Stimulated activated CD4-positive, alpha-beta T cell treated with anti-CD3 and anti-CD28 coated beads, TNF-alpha, amount 100 ng/mL, for 1 hour (primary cell): ENCODE results near the gene PDE7B.
"Not testable (repeated sequence)": the region's sequence is repeated elsewhere in the genome, so short reads cannot be mapped to it uniquely, and the experiment has no call there.

Source experiments
- DNase-seq, 3 donors: peaks; one replicate each; pipeline ENCODE4 v3.0.0-alpha.2; 2020; ENCODE audit warnings: low read depth in 3 of 3, low spot score in 1 of 3

PDE7B gene

GRCh38 chr6:135842618-135843392 is 8.7 kb upstream of the PDE7B start:
- DNase-seq, result no peak

- no peak for DNase-seq
Observed at GRCh38 chr6:135850882-135851281, 619 bp upstream of the PDE7B start.

GRCh38 chr6:135852746-135853145 is 1.2 kb downstream of the PDE7B start:
- no peak for DNase-seq

- no peak for DNase-seq
Observed at GRCh38 chr6:135853227-135853626, 1.7 kb downstream of the PDE7B start.

- no peak for DNase-seq
Observed at GRCh38 chr6:135853986-135854385, 2.5 kb downstream of the PDE7B start.

- no peak for DNase-seq
Observed at GRCh38 chr6:135854799-135855198, 3.3 kb downstream of the PDE7B start.

GRCh38 chr6:135858931-135859330 is 7.4 kb downstream of the PDE7B start:
- no peak for DNase-seq

GRCh38 chr6:135860361-135860760 is 8.9 kb downstream of the PDE7B start:
- no peak for DNase-seq

GRCh38 chr6:135861189-135861588 is 9.7 kb downstream of the PDE7B start:
- no peak for DNase-seq

GRCh38 chr6:135864929-135865328 is 13.4 kb downstream of the PDE7B start:
- not testable (repeated sequence) for DNase-seq

- DNase-seq, result no peak
Observed at GRCh38 chr6:135866445-135867123, 15.1 kb downstream of the PDE7B start.

GRCh38 chr6:135867332-135867731 is 15.8 kb downstream of the PDE7B start:
- no peak for DNase-seq

- no peak for DNase-seq
Observed at GRCh38 chr6:135869857-135870256, 18.4 kb downstream of the PDE7B start.

- DNase-seq, result no peak
Observed at GRCh38 chr6:135870722-135871121, 19.2 kb downstream of the PDE7B start.

- DNase-seq, result no peak
Observed at GRCh38 chr6:135871296-135871695, 19.8 kb downstream of the PDE7B start.

GRCh38 chr6:135871878-135872277 is 20.4 kb downstream of the PDE7B start:
- DNase-seq, result no peak

GRCh38 chr6:135875446-135875845 is 23.9 kb downstream of the PDE7B start:
- no peak for DNase-seq

GRCh38 chr6:135876058-135876457 is 24.6 kb downstream of the PDE7B start:
- no peak for DNase-seq

GRCh38 chr6:135877666-135878065 is 26.2 kb downstream of the PDE7B start:
- DNase-seq, result no peak

- DNase-seq, result peak in 2 of 3 donors; percentile 2 to 19
Observed at GRCh38 chr6:135880066-135880972, 28.8 kb downstream of the PDE7B start.

GRCh38 chr6:135883045-135883444 is 31.5 kb downstream of the PDE7B start:
- DNase-seq, result no peak

GRCh38 chr6:135883536-135883935 is 32.0 kb downstream of the PDE7B start:
- DNase-seq, result no peak
